K562 (cell line): ENCODE data around the gene DCAF4. TPM values are rescaled to one million over a fixed set of nuclear protein-coding genes. Genes with fewer than 3 reads are reported as not detected.

ENCODE experiments used
- ATAC-seq: fragments of 200-7000 bp; cut with Tn5 transposase; 3 replicates; pipeline ENCODE4 v1.9.1; 2020; ENCODE audit warnings: moderate library complexity
- BruUV-seq: library from RNA; stranded (reverse); fragments of 400-500 nt; replicated peaks from 2 replicates; lab custom pipeline; 2021; lab: Mats Ljungman, UMichigan
- CTCF ChIA-PET: fragments of 300-600 bp; formaldehyde crosslinking; extraction: SDS; loops from one replicate; lab custom pipeline; 2021; ENCODE audit warnings: low intra/inter-chr PET ratio; lab: Yijun Ruan, JAX
- POLR2A ChIA-PET: fragments of 300-600, 350-650 bp; sonication (Branson Sonifier 250); formaldehyde crosslinking; extraction: SDS; loops from one replicate; lab custom pipeline; 2021; ENCODE audit warnings: antibody characterized with exemption, inconsistent platforms; lab: Yijun Ruan, JAX
- DNase-seq, 4 experiments: peaks; one replicate each; pipeline versions ENCODE4 v3.0.0 to v3.0.0-alpha.2; 2011 to 2018; ENCODE audit warnings: low spot score in 3 of 4, mixed read lengths in 3 of 4; ENCODE audit errors: extremely low read depth in 1 of 4
- FAIRE-seq: peaks from 2 replicates; lab custom pipeline; 2011; peaks lifted over from hg19 to GRCh38; lab: Jason Lieb, UNC
- H2AFZ ChIP-seq: 2 replicates; pipeline ENCODE4 v1.6.0; 2011; ENCODE audit warnings: low read depth, low read length, control low read depth, inconsistent platforms
- H3K27ac ChIP-seq: fragments of 200-600 bp; 3 replicates; pipeline ENCODE4 v1.8.0; 2011; ENCODE audit warnings: low read depth, mild to moderate bottlenecking, control low read depth, inconsistent platforms, low read length, moderate library complexity, mixed read lengths; ENCODE audit errors: extremely low read depth
- H3K27me3 ChIP-seq, 2 experiments: fragments of 300-600 bp in 1 of 2; 2 replicates in 1 of 2; 3 replicates in 1 of 2; pipeline versions ENCODE4 v1.6.0 to v1.8.0; 2011; ENCODE audit warnings: inconsistent platforms in 2 of 2, low read length in 2 of 2, mild to moderate bottlenecking in 1 of 2, mixed read lengths in 1 of 2, moderate library complexity in 1 of 2; ENCODE audit not compliant: control insufficient read depth in 2 of 2, insufficient read depth in 2 of 2
- H3K36me3 ChIP-seq: fragments of 300-600 bp; 3 replicates; pipeline ENCODE4 v1.8.0; 2011; ENCODE audit warnings: mild to moderate bottlenecking, low read length, inconsistent platforms; ENCODE audit not compliant: control insufficient read depth, insufficient read depth
- H3K4me1 ChIP-seq, 2 experiments: fragments of 200-600 bp in 1 of 2; replicated peaks in 1 of 2; 2 replicates in 1 of 2; 3 replicates in 1 of 2; pipeline versions ENCODE4 v1.5.1 to v1.8.0; 2011; ENCODE audit warnings: inconsistent platforms in 2 of 2, low read length in 2 of 2, mild to moderate bottlenecking in 1 of 2, mixed read lengths in 1 of 2, moderate library complexity in 1 of 2; ENCODE audit not compliant: control insufficient read depth in 2 of 2, insufficient read depth in 2 of 2
- H3K4me2 ChIP-seq: 2 replicates; pipeline ENCODE4 v1.6.1; 2011; ENCODE audit warnings: low read length, control low read depth, inconsistent platforms, mixed read lengths; ENCODE audit not compliant: insufficient read depth
- H3K4me3 ChIP-seq: fragments of 200-600 bp; sonication (generic), shearing (Covaris generic); 2 replicates; pipeline ENCODE4 v1.5.1; 2016; ENCODE audit warnings: control low read depth, inconsistent platforms
- H3K79me2 ChIP-seq: fragments of 200-600 bp; 3 replicates; pipeline ENCODE4 v1.8.0; 2011; ENCODE audit warnings: low read length, inconsistent platforms; ENCODE audit not compliant: control insufficient read depth, insufficient read depth
- H3K9ac ChIP-seq, 2 experiments: 2 replicates each; pipeline versions ENCODE4 v1.6.0 to v1.6.1; 2011; ENCODE audit warnings: low read depth in 2 of 2, low read length in 2 of 2, control low read depth in 1 of 2, inconsistent platforms in 1 of 2, mild to moderate bottlenecking in 1 of 2, mixed read lengths in 1 of 2; ENCODE audit not compliant: insufficient read depth in 1 of 2
- H3K9me1 ChIP-seq: one replicate; pipeline ENCODE4 v1.6.0; 2011; ENCODE audit warnings: inconsistent platforms, mild to moderate bottlenecking, low read length, moderate library complexity; ENCODE audit not compliant: control insufficient read depth, insufficient read depth
- H3K9me3 ChIP-seq: replicated peaks from 2 replicates; pipeline ENCODE4 v1.5.1; 2011; ENCODE audit warnings: low read depth, low read length, inconsistent platforms; ENCODE audit not compliant: control insufficient read depth, insufficient read depth
- H4K20me1 ChIP-seq: replicated peaks from 2 replicates; pipeline ENCODE4 v1.6.1; 2011; ENCODE audit warnings: low read length, inconsistent platforms, mixed read lengths; ENCODE audit not compliant: control insufficient read depth, insufficient read depth
- EGR1 ChIP-seq: fragments of 450-650 bp; conservative IDR thresholded peaks from 2 replicates; pipeline ENCODE4 v1.6.1; 2017; ENCODE audit warnings: mild to moderate bottlenecking
- FIP1L1 ChIP-seq: fragments of 200-400 bp; formaldehyde crosslinking; IDR thresholded peaks from 2 replicates; pipeline ENCODE4 v1.6.1; 2018; ENCODE audit warnings: mild to moderate bottlenecking, low read depth, low read length; ENCODE audit not compliant: poor library complexity, severe bottlenecking
- FOXJ3 ChIP-seq: sonication (generic); formaldehyde crosslinking; IDR thresholded peaks from 2 replicates; pipeline ENCODE4 v1.4.0; 2020; ENCODE audit warnings: mild to moderate bottlenecking, missing genetic modification reagents
- ILK ChIP-seq: fragments of 450-650 bp; IDR thresholded peaks from 2 replicates; pipeline ENCODE4 v1.6.1; 2016; ENCODE audit warnings: missing genetic modification characterization, low read depth, mild to moderate bottlenecking, missing compliant biosample characterization, moderate library complexity, borderline replicate concordance
- KAT7 ChIP-seq: sonication (generic); formaldehyde crosslinking; IDR thresholded peaks from 2 replicates; pipeline ENCODE4 v1.8.0; 2022; ENCODE audit warnings: missing genetic modification reagents, mild to moderate bottlenecking, borderline replicate concordance
- MTA1 ChIP-seq: fragments of 450-650 bp; IDR thresholded peaks from 2 replicates; pipeline ENCODE4 v1.6.1; 2017; ENCODE audit warnings: borderline replicate concordance
- NR0B1 ChIP-seq: fragments of 450-650 bp; IDR thresholded peaks from one replicate; pipeline ENCODE4 v1.6.1; 2018; ENCODE audit warnings: mild to moderate bottlenecking, moderate library complexity; ENCODE audit not compliant: partially characterized antibody
- NR2F6 ChIP-seq: fragments of 450-650 bp; formaldehyde crosslinking; IDR thresholded peaks from 2 replicates; pipeline ENCODE4 v1.4.0; 2020; ENCODE audit warnings: mild to moderate bottlenecking
- POLR2B ChIP-seq: fragments of 450-650 bp; IDR thresholded peaks from 2 replicates; pipeline ENCODE4 v1.6.1; 2018; ENCODE audit warnings: low read depth; ENCODE audit not compliant: partially characterized antibody
- RBFOX2 ChIP-seq: fragments of 200-400 bp; formaldehyde crosslinking; IDR thresholded peaks from 2 replicates; pipeline ENCODE4 v1.6.1; 2017; ENCODE audit warnings: low read depth, mild to moderate bottlenecking, low read length, moderate library complexity
- RFX7 ChIP-seq: fragments of 250-450 bp; sonication (Bioruptor Pico); IDR thresholded peaks from 2 replicates; pipeline ENCODE4 v1.5.1; 2021; ENCODE audit warnings: mild to moderate bottlenecking
- SIN3A ChIP-seq, 2 experiments: fragments of 150-350 bp in 1 of 2; IDR thresholded peaks; 2 replicates each; pipeline ENCODE4 v1.6.1; 2011 to 2016; ENCODE audit warnings: borderline replicate concordance in 2 of 2, low read depth in 2 of 2, low read length in 2 of 2, mild to moderate bottlenecking in 2 of 2, moderate library complexity in 2 of 2; ENCODE audit not compliant: control insufficient read depth in 1 of 2
- TFAP4 ChIP-seq: sonication (generic); formaldehyde crosslinking; IDR thresholded peaks from 2 replicates; pipeline ENCODE4 v1.8.0; 2022; ENCODE audit warnings: missing genetic modification reagents, mild to moderate bottlenecking, moderate library complexity, borderline replicate concordance
- ZBTB33 ChIP-seq: sonication (generic); formaldehyde crosslinking; IDR thresholded peaks from 2 replicates; pipeline ENCODE4 v1.8.1; 2023; ENCODE audit warnings: mild to moderate bottlenecking, missing genetic modification reagents
- ZNF165 ChIP-seq: fragments of 250-450 bp; sonication (Bioruptor Pico); IDR thresholded peaks from 2 replicates; pipeline ENCODE4 v1.4.0; 2020; ENCODE audit warnings: borderline replicate concordance
- ZNF766 ChIP-seq: fragments of 200-800 bp; sonication (Bioruptor generic); conservative IDR thresholded peaks from 2 replicates; pipeline ENCODE4 v1.6.1; 2016; ENCODE audit warnings: missing genetic modification characterization, missing compliant biosample characterization
- WGBS: fragments of 100-300 bp; shearing (Covaris generic); methylation state at CpG from one replicate; pipeline ENCODE4 v1.1.6; 2016; ENCODE audit warnings: low coverage, mixed read lengths; ENCODE audit not compliant: insufficient coverage; ENCODE audit errors: missing lambda C conversion rate; 5-methylcytosine and 5-hydroxymethylcytosine counted together
- in situ Hi-C: fragments of 300-500 bp; cut with MboI; formaldehyde crosslinking; loops from 4 replicates; pipeline ENCODE4 v1.15.0; 2018; ENCODE audit warnings: inconsistent platforms, mixed read lengths
- intact Hi-C: fragments of 100-400 bp; cut with micrococcal nuclease; formaldehyde crosslinking; loops from 2 replicates; pipeline ENCODE4 v1.14.2; 2022
- polyA plus RNA-seq, 8 experiments: library from polyadenylated mRNA; depleted of rRNA in 4 of 8; stranded (reverse) in 5 of 8; unstranded in 3 of 8; fragments of >200 nt; fragmentation: Nextera tagmentation in 2 of 8; fragmentation: Illumina TruSeq in 1 of 8; extraction: Ambion mirVana in 2 of 8; extraction: Trizol in 1 of 8; gene quantifications; 2 replicates each; pipeline versions ENCODE4 v1.2.1 to v1.2.3, GENCODE V29; 2011 to 2014; ENCODE audit warnings: inconsistent platforms in 1 of 8, missing spikeins in 1 of 8
- total RNA-seq, 7 experiments: library from RNA; depleted of rRNA in 6 of 7; stranded (reverse); fragments of >200 nt in 6 of 7; fragmentation: Illumina TruSeq in 2 of 7; extraction: Trizol in 2 of 7; gene quantifications; 2 replicates each; pipeline versions ENCODE4 v1.2.1 to v1.2.3, GENCODE V29; 2011 to 2021; ENCODE audit warnings: low replicate concordance in 1 of 7

The DCAF4 gene
- total and polyA plus RNA-seq, 9 of the 15 experiments (the other 6 are each of a cell fraction or from before 2014, with no cell fraction given): 2.7 to 49.2 (median 22.9) TPM

GRCh38 chr14:72929316-72930080 lies 3.2 kb downstream of the DCAF4 start:
- no peak for ATAC-seq
- Histone ChIP-seq H3K27me3 (no peaks in the 10 kb centered on the region), H3K79me2 (peaks cover 78% of the 10 kb centered on the region), H3K9me1 (no peaks in the 10 kb centered on the region), H2AFZ (no peak overlapping the region), H3K4me1 (peaks cover 16 to 45% of the 10 kb centered on the region in 2 experiments), H3K4me2 (no peak overlapping the region), H3K27ac (no peak overlapping the region), H3K4me3 (no peak overlapping the region), H3K9me3 (no peaks in the 10 kb centered on the region), H3K9ac (no peak overlapping the region), H3K36me3 (peaks cover 8% of the 10 kb centered on the region; the same call in 1 of the 3 replicates), H4K20me1 (no peaks in the 10 kb centered on the region)
- CTCF ChIA-PET: no interaction called here
- in situ Hi-C loops (no loop called here), intact Hi-C loops (loop anchor here (10.0 kb wide), 1 partner anchor 535 kb away; no protein-coding TSS in a partner anchor)
- FAIRE-seq: no peak
- TF ChIP-seq FIP1L1 (no peak), POLR2B (no peak), ILK (no peak), FOXJ3 (CRISPR knock-in tag) (no peak), NR0B1 (no peak), KAT7 (CRISPR knock-in tag) (no peak), MTA1 (no peak), NR2F6 (CRISPR knock-in tag) (no peak), EGR1 (no peak), ZBTB33 (CRISPR knock-in tag) (peak; percentile 91), SIN3A (IDR thresholded peaks at IDR 0.05; ENCODE audit: borderline replicate concordance in 2 of 2, control insufficient read depth in 1 of 2, low read depth in 2 of 2, low read length in 2 of 2) (no peak), RBFOX2 (peak; percentile 38; the same call in 1 of the 2 replicates), RFX7 (no peak), TFAP4 (CRISPR knock-in tag) (no peak), ZNF766 (CRISPR knock-in tag) (no peak), ZNF165 (CRISPR knock-in tag) (no peak)
- no peak for DNase-seq
- BruUV-seq: no TSS peak
- POLR2A ChIA-PET: interaction anchor here (0.9 kb wide), 1 partner anchor 19 kb away, joined by 4 read pairs; no protein-coding TSS in a partner anchor
- 96% methylated on average over 35 of the region's 43 CpGs for WGBS
